GM19395 (cell line): Measurements from ENCODE around the gene LRRC32.
"Not testable (repeated sequence)": the region's sequence is repeated elsewhere in the genome, so short reads cannot be mapped to it uniquely, and the experiment has no call there.

Source experiments
- ATAC-seq: cut with Tn5 transposase; IDR thresholded peaks from one replicate; pipeline ENCODE4 v1.9.1; 2021; ENCODE audit warnings: mild to moderate bottlenecking, moderate library complexity; ENCODE audit not compliant: unreplicated experiment

LRRC32 gene

DNA sequence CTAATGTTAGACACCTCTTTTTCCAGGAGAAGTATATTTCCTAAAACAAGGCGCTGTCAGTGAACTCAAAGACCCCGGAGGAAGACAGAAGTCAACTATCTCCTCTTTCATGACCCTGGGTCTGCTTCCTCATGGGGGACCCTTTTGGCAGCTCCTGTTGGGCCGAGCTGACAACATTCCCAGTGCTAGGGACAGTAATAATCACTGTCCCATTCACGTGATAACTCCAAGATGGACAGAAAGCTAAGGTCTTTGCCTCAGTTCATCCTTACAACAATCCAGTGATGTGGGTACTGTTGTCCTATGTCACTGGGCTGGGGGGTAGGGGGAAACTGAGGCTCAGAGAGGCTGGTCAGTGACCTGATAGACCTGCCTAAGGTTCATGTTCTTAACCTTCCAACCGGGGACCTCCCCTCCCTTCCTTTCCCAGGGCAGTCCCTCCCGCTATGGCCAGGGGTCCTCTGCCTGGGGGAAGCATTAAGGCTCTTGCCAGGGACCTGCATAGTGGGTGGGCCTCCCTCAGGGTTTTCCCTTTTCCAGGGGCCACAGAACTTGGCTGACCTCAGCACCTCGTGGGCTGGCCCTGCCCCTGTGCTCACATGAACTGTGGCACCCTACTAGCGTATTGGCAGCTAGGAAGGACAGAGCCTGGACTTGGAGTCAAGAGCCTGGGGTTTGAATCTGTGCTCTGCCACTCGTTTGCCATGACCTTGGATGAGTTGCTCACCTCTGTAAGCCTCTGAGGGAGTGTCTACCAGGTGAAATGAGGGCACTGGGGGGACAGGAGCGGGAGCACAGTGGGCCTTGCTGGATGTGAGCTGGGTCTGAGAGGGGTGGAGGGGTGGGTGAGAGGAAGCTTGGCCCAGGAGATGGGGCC lies 53.6 kb downstream of the LRRC32 start:
- ATAC-seq: no peak

DNA sequence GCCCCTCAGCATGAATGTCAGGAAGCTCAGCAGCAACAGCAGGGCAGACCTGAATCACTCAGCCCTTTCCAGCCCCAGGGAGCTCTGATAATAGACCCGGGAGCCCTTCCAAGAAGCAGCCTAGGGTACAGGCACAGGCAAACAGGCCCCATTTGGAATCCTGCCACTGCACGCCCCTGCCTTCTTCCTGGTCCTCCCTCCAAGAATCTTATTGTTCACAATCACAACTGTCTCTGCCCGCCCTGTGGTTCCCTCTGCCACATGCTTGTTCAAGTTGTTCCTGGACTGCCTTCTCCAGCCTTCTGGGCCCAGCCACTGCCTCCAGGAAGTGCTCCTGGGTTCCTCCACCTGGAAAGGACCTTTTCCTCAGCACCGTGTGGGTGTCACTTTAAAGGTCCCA lies 54.6 kb downstream of the LRRC32 start:
- no peak for ATAC-seq

DNA sequence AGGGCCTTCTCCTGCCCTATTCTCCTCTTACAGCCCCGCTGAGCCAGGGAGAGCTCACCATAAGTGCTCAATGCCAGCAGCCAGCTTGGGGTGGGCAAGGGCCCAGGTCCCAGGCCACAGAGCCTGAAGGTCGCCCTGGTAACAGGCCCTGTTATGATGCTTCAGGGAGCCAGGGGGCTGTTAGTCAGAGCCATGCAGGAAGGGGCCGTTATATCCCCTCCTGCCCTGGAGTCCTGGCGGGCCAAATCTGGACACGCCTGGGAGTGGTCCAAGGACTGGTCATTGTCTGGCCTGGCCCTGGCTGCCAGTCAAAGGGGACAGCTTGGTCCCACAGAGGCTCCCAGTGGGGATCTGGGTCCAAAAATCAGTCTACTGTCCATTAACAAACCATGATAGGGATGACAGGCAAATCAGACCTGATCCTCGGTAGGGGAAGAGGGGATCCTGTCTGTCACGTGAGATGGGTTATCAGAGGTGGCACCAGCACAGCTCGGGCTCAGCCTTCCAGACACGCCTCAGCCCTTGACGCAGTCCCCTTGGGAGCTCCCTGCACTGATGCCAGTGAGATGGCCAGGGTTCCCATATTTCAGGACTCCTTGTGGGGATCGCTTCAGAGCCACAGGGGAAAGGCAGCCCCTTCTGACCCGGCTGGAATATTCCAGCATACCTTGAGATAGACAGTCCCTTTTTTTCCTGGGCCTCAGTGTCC lies 55.9 kb downstream of the LRRC32 start:
- ATAC-seq: no peak

DNA sequence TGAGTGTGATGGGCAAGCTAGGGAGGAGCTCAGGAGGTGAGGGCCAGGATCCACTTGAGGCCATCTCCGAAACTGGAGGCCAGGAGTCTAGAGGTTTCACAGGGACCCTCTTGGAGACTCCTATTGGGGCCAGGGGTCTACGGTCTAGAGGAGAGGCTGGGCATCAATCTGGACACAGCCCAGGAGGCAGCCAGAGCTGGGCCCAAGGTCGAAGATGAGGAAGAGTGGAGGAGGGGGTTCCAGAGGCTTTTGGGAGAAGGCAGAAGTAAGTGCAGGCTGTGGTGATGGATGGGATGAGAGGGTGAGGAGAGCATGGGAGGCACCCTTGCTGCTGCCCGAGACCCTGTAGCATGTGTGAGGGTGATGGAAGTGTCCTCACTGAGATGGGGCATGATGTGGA lies 56.6 kb downstream of the LRRC32 start:
- ATAC-seq: no peak

DNA sequence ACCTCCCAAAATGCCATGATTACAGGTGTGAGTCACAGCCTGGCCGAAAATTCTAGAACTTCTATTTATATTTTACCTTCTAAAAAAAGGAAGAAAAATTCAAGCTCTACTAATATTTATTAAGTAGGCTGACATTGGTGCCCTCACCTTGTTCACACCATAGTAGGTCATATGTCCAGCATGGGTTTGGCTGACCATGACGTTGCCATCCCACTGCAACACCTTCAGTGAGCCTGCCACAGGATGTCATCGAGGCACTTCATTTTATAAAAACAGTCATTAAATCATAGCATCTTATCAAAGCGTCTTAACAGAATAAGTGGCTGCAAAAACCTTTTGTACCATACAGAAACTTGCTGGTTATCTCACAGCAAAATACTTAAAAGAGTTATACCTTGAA lies 58.3 kb downstream of the LRRC32 start:
- ATAC-seq: no peak

DNA sequence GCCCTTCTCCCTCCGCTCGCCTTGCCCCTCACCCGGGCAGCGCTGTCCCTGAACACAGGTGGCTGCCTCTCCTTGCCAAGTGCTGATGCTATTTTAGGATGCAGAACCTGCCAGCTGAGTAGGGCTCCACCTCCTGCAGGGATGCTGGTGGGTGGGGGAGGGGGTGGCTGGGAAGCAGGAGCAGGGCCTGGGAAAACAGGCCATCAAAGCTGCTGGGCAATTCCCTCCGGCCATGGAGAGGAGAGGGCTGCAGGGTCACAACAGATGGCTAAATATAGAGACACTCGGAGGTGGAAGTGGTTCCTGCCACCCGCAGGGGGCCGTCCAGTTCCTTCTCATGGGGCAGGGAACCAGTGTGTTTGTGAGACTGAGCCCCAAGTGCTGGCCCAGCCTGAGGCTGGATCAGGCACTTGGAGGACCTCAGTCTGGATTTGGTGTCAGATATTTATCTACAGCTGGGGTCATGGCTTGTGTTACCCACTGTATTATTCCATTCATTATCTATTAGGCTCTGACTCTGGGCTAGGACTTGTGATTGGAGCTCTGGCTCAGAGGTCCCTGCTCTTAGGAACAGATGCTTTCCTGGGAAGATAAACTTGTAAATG lies 59.6 kb downstream of the LRRC32 start:
- no peak for ATAC-seq

DNA sequence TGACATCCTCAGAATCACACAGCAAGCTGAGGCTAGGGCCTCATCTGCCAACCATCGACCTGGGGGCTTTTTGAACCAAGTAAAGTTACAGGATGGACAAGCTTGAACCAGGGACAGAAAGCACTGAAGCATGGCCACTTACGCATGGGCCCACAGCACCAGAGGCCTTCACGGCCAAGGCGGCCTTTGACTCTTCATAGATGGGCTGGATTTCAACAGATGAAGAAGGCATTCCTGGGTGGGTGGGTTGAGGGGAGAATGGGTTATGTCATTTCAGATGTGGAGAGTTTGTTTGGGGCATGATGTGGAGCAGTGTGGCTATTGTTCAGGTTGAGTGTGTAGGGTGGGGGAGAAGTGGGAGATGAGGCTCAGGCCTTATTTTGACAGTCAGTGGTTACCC lies 60.2 kb downstream of the LRRC32 start:
- ATAC-seq: no peak

DNA sequence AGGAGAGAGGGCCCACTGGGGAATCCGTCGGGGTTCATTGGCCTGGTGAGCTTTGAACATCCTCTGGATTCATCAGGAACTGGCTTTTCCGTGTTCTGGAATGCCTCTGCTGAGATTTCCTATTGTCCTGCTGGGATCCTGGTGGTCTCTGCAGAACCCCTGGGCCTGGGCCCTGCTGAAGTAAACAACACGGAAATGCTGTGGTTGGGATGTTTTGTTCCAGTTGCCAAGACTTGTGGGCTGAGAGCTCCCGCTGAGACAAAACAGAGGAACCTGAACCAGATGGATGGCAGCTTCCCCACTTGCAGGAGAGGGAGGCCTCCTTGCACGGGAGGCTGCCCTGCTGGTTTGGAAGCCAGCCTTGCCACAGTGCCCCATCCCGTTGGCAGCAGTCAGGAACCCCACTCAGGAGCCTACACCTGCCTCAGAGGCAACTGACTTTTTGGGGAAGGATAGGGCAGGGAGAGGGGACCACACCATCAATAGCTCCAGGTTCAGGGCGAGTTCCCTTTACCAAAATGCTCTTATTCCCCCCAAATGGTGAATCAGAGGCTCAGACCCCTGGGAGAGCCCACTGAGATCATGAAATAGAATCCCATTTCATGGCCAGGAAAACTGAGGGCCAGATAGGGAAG lies 60.7 kb downstream of the LRRC32 start:
- ATAC-seq: no peak

DNA sequence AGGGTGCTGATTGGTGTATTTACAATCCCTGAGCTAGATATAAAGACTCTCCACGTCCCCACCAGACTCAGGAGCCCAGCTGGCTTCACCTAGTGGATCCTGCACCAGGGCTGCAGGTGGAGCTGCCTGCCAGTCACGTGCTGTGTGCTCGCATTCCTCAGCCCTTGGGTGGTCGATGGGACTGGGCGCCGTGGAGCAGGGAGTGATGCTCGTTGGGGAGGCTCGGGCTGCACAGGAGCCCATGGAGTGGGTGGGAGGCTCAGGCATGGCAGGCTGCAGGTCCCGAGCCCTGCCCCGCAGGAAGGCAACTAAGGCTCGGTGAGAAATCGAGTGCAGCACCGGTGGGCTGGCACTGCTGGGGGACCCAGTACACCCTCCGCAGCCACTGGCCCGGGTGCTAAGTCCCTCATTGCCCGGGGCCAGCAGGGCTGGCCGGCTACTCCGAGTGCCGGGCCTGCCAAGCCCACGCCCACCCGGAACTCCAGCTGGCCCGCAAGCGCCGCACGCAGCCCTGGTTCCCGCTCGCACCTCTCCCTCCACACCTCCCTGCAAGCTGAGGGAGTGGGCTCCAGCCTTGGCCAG lies 61.6 kb downstream of the LRRC32 start:
- ATAC-seq: not testable (repeated sequence)

DNA sequence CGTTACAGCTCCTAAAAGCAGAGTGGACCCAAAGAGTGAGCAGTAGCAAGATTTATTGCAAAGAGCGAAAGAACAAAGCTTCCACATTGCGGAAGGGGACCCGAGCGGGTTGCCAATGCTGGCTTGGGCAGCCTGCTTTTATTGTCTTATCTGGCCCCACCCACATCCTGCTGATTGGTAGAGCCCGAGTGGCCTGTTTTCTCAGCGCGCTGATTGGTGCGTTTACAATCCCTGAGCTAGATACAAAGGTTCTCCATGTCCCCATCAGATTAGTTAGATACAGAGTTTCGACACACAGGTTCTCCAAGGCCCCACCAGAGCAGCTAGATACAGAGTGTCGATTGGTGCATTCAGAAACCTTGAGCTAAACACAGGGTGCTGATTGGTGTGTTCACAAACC lies 62.3 kb downstream of the LRRC32 start:
- not testable (repeated sequence) for ATAC-seq
